ENCODE data around the gene AP1M2.
"Not testable (repeated sequence)": the region's sequence is repeated elsewhere in the genome, so short reads cannot be mapped to it uniquely, and the experiment has no call there.

The AP1M2 gene

DNA sequence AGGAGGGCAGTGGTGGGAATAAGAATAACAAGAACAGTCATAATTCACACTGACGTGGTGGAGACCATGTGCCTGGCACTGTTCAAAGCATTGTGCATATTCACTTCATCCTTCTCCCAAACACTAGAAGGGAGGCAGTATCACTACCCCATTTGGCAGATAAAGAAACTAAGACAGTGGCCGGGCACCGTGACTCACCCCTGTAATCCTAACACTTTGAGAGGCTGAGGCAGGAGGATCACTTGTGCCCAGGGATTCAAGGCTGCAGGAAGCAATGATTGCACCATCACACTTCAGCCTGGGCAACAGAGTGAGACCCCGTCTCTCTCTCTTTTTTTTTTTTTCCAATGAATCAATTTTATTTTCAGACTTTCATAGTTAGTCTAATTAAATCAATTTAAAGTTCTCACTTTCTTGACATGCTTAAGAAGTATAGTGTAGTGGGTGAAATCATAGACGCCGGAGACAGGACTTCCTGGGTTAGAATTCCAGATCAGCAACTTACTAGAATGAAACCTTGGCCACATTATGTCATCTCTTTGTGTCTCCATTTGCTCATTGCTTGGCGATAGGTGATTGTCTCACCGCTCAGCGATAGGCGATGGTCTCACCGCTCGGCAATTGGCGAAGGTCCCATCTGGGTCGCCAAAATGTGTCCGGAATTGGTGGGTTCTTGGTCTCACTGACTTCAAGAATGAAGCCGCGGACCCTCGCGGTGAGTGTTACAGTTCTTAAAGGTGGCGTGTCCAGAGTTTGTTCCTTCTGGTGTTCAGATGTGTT is 48.7 kb downstream of the AP1M2 start:
- no peak for DNase-seq (ENCODE audit: low read depth in 2 of 2)

GRCh38 chr19:10537668-10538067 is 49.4 kb downstream of the AP1M2 start:
- no peak for DNase-seq (ENCODE audit: low read depth in 2 of 2)

DNA sequence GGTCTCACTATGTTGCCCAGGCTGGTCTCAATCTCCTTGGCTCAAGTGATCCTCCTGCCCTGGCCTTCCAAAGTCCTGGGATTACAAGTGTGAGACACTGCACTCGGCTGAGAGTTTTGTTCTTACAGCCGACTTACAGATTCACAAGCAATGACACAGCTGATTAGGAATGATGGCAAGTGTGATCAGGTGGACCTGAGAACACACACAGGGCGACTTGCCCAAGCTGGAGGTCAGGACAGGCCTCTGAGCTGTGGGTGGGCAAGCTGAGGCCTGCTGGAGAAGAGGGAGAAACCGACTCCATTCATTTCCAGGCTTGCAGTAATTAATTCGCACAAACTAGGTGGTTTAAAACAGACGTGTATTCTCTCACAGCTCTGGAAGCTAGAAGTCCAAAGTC is 51.5 kb downstream of the AP1M2 start:
- no peak for DNase-seq (ENCODE audit: low read depth in 2 of 2)

DNA sequence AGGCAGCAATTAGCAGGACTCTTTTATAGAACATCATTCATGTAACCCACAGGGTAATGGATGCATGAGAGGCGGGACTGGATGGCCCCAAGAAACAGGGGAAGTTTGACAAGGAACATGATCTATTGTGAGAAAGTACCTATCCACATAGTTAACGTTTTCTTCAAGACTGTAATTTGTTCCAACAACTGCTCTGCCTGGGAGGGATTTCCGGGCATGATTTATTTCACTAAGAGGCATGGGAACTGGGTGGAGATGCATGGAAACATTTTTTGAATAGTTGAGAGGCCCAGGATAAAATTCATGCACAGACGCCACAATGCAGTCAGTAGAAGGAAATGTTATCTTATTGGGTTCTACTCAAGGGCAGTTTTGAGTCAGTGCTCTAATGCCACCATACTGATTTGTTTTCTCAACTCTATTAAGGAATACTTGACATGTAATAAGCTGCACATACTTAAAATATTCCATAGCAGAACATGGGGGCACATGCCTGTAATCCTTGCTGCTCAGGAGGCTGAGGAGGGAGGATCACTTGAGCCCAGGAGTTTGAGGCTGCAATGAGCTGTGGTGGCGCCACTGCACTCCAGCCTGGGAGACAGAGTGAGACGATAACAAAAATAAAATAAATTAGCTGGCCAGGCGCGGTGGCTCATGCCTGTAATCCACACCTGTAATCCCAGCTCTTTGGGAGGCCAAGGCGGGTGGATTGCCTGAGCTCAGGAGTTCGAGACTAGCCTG is 53.3 kb downstream of the AP1M2 start:
- no peak for DNase-seq (ENCODE audit: low read depth in 2 of 2)

DNA sequence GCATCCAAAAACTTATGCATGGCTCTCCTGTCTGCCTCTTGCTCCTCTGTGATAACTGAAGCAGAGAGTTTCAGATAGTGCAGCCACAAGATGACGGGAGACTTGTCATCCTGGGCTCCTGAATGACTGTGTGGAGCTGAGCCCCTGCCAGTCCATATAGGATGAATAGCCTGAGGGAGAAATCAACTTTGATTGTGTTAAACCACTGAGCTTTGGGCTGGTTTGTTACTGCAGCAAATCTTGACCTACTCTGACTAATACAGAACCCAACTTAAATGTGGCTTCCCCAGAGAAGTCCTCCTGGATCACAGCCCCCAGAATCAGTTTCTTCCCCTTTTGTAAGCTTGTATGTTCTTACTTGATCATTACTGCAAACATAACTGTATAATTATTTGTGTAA is 54.7 kb downstream of the AP1M2 start:
- DNase-seq (ENCODE audit: low read depth in 2 of 2), result no peak

DNA sequence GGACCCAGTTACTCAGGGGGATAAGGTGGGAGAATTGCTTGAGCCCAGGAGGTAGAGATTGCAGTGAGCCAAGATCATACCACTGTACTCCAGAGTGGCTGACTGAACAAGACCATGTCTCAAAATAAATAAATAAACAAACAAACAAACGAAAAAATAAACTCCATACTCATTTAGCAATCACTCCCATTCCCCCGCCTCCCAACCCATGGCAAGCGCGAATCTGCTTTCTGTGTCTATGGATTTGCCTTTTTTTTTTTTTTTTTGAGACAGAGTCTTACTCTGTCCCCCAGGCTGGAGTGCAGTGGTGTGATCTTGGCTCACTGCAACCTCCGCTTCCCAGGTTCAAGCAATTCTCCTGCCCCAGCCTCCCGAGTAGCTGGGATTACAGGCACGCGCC is 60.2 kb downstream of the AP1M2 start:
- not testable (repeated sequence) for DNase-seq (ENCODE audit: low read depth in 2 of 2)

DNA sequence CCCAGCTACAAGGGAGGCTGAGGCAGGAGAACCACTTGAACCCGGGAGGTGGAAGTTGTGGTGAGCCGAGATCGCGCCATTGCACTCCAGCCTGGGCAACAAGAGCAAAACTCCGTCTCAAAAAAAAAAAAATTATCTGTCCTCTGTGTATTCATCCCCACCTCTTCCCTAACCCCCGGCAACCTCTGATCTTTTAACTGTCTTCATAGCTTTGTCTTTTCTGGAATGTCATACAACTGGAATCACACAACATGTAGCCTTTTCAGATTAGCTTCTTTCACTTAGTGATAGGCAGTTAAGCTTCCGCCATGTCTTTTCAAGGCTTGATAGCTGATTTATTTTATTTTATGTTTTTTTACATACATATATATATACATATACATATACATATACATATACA is 61.5 kb downstream of the AP1M2 start:
- no peak for DNase-seq (ENCODE audit: low read depth in 2 of 2)

DNA sequence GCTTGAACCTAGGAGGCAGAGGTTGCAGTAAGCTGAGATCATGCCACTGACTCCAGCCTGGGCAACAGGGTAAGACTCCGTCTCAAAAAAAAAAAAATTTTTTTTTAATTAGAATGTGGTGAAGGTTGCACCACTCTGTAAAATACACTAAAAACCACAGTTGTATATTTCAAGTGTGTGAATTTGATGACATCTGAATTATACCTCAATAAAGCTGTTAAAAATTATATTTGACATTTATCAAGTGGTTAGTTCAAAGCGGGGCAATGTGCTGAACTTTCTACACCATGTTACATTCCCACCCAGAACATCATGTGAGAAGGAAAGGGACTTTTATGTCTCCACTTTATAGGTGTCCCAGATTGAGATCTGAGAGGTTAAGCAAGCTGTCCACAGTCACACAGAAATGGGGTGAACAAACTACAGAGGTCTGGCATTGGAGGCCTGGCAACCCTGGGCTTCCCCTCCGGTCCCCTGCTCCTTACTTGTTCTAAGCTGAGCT is 63.9 kb downstream of the AP1M2 start:
- no peak for DNase-seq (ENCODE audit: low read depth in 2 of 2)

Measured in stimulated activated CD8-positive, alpha-beta memory T cell treated with anti-CD3 and anti-CD28 coated beads, Interleukin-15, amount 100 ng/mL, for 4 hours (primary cell).